ENCODE measurements around the gene TSSK2.

- TF ChIP-seq, protein P1, sequence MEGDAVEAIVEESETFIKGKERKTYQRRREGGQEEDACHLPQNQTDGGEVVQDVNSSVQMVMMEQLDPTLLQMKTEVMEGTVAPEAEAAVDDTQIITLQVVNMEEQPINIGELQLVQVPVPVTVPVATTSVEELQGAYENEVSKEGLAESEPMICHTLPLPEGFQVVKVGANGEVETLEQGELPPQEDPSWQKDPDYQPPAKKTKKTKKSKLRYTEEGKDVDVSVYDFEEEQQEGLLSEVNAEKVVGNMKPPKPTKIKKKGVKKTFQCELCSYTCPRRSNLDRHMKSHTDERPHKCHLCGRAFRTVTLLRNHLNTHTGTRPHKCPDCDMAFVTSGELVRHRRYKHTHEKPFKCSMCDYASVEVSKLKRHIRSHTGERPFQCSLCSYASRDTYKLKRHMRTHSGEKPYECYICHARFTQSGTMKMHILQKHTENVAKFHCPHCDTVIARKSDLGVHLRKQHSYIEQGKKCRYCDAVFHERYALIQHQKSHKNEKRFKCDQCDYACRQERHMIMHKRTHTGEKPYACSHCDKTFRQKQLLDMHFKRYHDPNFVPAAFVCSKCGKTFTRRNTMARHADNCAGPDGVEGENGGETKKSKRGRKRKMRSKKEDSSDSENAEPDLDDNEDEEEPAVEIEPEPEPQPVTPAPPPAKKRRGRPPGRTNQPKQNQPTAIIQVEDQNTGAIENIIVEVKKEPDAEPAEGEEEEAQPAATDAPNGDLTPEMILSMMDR (conservative IDR thresholded peaks at IDR 0.05; ENCODE audit: low read depth in 2 of 2), result no peak
- TF ChIP-seq REST (IDR thresholded peaks at IDR 0.05; ENCODE audit: unreplicated experiment) (no peak), ETS1 (IDR thresholded peaks at IDR 0.05) (no peak), POLR2AphosphoS5 (IDR thresholded peaks at IDR 0.05; ENCODE audit: low read depth) (peak; percentile 65), JUNB (IDR thresholded peaks at IDR 0.05; ENCODE audit: unreplicated experiment) (no peak), EZH2phosphoT487 (IDR thresholded peaks at IDR 0.05; ENCODE audit: unreplicated experiment) (no peak), EZH2 (IDR thresholded peaks at IDR 0.05; ENCODE audit: low read depth, unreplicated experiment) (no peak), ZNF331 (CRISPR knock-in tag; IDR thresholded peaks at IDR 0.05; ENCODE audit: low read depth) (no peak), ZNF114 (CRISPR knock-in tag; IDR thresholded peaks at IDR 0.05) (no peak), CREB1 (CRISPR knock-in tag; IDR thresholded peaks at IDR 0.05; ENCODE audit: low read depth) (peak; percentile 52; the same call in 1 of the 2 replicates), STAT1 (IDR thresholded peaks at IDR 0.05; ENCODE audit: unreplicated experiment) (no peak)
Observed at GRCh38 chr22:19178657-19179496, 47.8 kb downstream of the TSSK2 start, which contains the start of gene SLC25A1.

Measured in GM23338 (cell line).